GM12801 (cell line): Measurements from ENCODE around the gene NMNAT3.

Source experiments
- TF ChIP-seq, protein P1 (sequence below): IDR thresholded peaks from one replicate; pipeline ENCODE4 v1.5.1; 2011; ENCODE audit warnings: control low read depth; ENCODE audit not compliant: insufficient read length; ENCODE audit errors: extremely low read depth

Gene NMNAT3

DNA sequence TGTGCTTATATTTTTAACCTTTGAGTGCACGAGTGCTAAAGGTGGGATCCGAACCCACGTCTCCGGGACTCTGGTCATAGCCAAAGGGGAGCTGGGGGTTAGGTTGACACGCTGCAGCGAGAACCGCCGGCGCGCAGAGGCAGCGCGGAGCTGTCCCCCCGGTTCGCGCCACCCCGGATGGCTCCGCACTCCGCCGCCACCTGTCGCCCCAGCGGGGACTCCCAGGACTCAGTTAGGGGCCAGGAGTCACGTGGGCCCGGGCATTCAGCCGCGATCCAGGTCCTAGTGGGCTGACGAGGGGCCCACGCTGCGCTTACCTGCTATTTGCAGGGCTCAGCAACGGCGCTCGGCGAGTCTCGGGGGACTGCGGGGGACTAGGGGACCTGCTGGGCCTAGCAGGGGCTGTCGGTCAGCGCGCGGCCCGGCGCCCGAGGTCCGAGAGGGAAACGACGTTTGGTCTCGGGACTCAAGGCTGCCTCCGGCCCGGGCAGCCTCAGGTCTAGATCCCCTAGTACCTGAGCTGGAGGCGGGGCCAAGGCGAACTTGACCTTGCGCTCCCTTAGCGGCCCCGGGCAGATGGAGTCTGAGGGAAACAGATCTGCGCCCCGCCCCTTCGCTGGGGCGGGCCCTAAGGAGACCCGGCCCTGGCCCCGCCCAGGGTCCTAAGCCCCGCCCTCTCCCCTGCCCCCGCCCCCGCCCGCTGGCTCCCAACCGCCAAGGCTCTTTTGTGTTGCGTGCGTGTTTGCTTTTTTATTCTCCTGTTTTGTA, at the start of gene NMNAT3:
Gene NMNAT3, minus strand, starts transcription at position 585 of the 768 bp plus-strand sequence. CDS start 50,248 bp downstream, outside the sequence.
- TF ChIP-seq, protein P1, sequence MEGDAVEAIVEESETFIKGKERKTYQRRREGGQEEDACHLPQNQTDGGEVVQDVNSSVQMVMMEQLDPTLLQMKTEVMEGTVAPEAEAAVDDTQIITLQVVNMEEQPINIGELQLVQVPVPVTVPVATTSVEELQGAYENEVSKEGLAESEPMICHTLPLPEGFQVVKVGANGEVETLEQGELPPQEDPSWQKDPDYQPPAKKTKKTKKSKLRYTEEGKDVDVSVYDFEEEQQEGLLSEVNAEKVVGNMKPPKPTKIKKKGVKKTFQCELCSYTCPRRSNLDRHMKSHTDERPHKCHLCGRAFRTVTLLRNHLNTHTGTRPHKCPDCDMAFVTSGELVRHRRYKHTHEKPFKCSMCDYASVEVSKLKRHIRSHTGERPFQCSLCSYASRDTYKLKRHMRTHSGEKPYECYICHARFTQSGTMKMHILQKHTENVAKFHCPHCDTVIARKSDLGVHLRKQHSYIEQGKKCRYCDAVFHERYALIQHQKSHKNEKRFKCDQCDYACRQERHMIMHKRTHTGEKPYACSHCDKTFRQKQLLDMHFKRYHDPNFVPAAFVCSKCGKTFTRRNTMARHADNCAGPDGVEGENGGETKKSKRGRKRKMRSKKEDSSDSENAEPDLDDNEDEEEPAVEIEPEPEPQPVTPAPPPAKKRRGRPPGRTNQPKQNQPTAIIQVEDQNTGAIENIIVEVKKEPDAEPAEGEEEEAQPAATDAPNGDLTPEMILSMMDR: no peak

DNA sequence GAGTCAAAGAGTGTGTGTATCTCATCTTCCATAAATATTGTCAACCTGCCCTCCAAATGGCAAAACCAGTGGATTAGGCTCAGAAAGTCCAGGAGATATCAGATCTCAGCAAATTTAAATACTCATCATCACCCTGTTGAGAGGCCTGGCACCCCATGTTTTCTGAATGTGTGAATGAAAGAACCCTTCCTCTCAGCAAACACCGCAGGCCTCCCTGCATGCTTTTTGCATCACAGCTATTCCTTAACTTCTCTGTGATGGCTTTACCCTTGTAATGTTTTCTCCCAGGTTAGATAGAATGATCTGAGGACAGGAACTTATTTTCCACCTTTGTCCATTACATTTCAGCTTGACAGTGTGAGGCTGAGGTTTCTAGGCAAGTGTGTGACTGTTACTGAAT, 43.6 kb upstream of the NMNAT3 start:
- TF ChIP-seq, protein P1: no peak

DNA sequence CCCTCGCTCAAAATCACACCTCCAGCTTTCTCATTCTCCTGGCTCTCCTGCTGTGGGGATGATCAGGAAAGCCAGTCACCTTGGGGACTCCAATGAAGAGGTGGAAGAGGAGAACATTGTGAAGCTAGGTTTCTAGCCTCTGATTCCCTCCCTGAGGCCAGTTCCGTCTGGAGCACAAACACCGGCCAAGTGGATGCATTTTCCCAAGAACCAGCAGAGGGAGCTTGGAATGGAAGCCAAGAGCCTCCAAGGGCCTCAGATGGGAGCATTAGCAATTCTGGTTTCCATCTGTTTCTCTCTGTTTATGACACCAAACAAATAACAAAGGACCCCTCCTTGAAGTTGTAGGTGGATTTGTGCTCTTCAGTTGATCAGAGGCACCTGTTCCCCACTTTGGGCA, 40.6 kb upstream of the NMNAT3 start:
- TF ChIP-seq, protein P1: no peak

DNA sequence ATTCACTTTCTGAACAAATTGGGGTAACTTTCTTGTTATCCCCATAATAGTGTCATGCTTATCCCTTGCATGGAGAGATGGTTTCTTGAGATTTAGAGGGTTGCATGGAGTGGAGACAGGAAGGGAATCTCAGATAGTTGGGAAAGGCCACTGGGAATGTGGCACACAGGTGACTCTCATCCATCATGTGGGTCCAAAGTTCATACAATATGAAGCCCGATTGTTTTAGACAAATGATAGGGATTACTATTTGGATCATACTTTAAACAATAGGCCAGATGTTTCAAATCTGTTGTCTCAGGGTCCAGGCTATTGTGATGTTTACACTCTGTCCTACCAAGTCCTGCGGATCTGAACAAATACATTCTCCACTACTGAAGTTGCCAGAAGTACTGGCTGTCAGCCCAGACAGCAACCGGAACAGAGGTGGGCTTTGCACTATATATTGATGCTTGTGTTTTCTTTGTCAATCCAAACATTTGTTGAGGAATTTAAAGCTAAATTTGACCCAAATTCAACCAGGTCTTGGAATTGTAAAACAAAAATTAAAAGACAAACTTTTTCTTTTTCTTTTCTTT, 39.2 kb upstream of the NMNAT3 start:
- TF ChIP-seq, protein P1: no peak

DNA sequence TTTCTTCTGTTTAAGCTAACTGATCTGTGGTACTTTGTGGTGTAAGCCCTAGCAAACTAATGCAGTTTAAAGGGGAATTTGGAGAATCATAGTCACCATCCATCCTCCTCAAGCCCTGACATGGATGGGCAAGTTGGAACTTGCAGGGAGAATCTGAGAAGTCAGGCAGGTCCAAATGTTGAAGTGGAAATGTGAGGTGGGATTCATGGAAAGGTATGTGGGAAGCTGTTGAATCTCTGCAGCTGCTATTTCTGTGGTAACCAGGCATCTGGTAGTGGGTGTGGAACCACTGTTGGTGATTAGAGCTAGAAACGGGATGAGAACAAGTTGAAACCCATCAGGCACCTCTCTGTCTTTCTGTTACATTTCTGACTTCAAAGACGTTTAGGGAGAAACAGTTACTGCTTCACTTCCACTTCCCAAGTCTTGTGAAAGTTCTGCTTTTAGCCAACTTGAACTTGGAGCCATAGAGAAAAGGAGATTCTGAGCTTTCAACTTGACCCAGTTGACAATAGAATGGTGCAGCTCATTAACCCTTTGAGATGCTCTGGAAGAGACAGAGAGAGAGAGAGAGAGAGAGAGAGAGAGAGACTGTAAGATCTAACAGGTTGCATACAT, 38.1 kb upstream of the NMNAT3 start:
- TF ChIP-seq, protein P1: no peak

DNA sequence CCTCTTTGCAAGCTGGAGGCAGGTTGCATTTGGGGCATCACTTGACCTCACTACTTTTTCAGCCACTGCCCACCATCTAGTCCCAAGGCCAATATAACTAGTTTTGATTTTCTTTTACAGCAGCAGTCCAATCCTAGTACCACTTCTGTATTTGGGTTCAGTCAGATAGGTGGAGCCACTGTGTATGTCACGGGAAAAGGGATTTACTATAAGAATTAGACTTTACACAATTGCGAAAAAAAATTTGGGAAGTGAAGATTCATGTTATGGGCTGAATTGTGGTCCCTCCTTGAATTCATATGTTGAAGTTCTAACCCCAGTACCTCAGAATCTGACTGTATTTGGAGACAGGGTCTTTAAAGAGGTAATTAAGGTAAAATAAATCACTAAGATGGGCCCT, 37.4 kb upstream of the NMNAT3 start:
- TF ChIP-seq, protein P1: no peak

DNA sequence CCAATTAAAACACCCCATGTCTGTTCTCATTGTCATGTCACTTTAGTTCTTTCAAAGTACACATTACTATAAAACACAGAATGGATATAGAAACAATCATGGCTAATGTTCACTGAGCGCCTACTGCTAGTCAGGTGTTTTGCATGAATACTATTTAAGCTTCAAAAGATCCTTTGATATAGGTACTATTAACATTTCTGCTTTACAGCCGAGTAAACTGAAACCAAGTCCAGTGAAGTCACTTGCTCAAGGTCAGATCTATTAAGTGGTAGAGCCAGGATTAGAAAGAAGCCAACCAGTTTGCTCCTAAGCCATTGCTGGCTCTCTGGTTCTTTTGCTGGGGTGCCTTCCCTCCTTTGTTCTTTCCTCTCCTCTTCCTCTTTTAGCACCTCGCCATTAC, 32.4 kb upstream of the NMNAT3 start:
- TF ChIP-seq, protein P1: no peak
